ENCODE results near the gene LIFR. TPM values are rescaled to one million over a fixed set of nuclear protein-coding genes. Genes with fewer than 3 reads are reported as not detected.

The LIFR gene
- total RNA-seq, 1 donor from 2014 or later, result 2.2 TPM

DNA sequence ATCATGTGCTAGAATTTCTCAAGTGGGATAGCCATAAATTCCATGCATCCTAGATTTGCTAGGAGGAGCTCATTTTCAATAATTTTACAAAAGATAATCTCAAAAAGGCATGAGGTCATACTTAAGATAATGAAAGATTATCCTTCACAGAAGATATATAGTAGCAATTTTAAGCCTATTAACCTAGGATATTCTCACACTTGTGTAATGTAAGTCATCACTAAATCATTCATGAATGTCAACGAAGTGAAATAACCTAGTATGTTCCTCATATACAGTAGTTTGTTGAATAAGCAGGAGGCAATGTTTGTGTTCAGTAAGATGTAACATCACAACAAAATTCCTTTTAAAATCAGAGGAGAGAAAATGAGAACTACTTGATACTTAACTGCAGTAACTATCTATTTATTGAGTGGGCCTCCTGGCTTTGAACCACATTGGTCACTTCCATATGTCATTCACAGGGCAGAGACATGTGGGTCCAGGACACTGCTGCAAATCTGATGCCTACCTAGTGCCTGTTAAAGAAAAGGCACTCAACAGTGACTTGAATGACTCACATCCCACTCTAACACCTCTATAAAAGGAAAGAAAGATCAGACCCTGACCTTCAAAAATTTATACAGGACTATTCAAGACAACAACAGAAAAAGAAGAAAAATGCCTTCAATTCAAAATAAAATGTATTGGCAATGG lies 8.2 kb downstream of the LIFR start:
- Mint-ChIP-seq H3K36me3 (peaks cover 15% of the 10 kb centered on the region), H3K4me1 (peaks cover 9% of the 10 kb centered on the region), H3K27me3 (ENCODE audit: insufficient read depth, low read depth) (no peaks in the 10 kb centered on the region), H3K27ac (no peak overlapping the region), H3K4me3 (no peak overlapping the region), H3K9me3 (no peaks in the 10 kb centered on the region)
- Histone ChIP-seq H4K20me1 (ENCODE audit: low read depth) (no peaks in the 10 kb centered on the region), H3K27ac (no peak overlapping the region), H3F3A (ENCODE audit: low read depth) (no peaks in the 10 kb centered on the region), H3K4me2 (no peak overlapping the region), H3K4me3 (no peak overlapping the region), H2AFZ (replicated peaks) (no peak overlapping the region), H3K79me2 (ENCODE audit: low read depth) (no peaks in the 10 kb centered on the region), H3K9ac (no peak overlapping the region), H3K27me3 (no peaks in the 10 kb centered on the region), H3K36me3 (no peaks in the 10 kb centered on the region), H3K9me3 (ENCODE audit: low read depth) (no peaks in the 10 kb centered on the region), H3K4me1 (no peaks in the 10 kb centered on the region)
- no peak for DNase-seq (ENCODE audit: low spot score)
- no peak for TF ChIP-seq EZH2 (IDR thresholded peaks at IDR 0.05)
- TF ChIP-seq, protein P1, sequence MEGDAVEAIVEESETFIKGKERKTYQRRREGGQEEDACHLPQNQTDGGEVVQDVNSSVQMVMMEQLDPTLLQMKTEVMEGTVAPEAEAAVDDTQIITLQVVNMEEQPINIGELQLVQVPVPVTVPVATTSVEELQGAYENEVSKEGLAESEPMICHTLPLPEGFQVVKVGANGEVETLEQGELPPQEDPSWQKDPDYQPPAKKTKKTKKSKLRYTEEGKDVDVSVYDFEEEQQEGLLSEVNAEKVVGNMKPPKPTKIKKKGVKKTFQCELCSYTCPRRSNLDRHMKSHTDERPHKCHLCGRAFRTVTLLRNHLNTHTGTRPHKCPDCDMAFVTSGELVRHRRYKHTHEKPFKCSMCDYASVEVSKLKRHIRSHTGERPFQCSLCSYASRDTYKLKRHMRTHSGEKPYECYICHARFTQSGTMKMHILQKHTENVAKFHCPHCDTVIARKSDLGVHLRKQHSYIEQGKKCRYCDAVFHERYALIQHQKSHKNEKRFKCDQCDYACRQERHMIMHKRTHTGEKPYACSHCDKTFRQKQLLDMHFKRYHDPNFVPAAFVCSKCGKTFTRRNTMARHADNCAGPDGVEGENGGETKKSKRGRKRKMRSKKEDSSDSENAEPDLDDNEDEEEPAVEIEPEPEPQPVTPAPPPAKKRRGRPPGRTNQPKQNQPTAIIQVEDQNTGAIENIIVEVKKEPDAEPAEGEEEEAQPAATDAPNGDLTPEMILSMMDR (IDR thresholded peaks at IDR 0.05), result no peak
- no peak for TF ChIP-seq EZH2phosphoT487 (IDR thresholded peaks at IDR 0.05)

DNA sequence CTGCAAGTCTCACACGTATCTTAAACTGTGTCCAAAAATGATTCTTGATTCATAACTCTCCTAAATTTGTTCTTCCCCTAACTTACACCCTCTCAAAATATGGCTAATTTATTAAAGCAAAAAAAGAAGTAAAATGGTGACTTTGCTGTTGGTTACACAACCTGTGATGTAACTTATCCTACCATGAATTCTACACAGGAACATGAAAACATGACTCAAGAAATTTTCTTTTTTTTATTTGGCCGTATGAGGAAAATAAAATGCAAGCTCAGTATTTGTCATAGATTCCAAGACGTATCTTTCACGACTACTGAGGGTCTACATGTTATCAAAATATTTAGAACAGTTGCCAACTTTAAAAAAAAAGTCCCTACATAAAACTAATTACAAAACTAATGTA lies 9.2 kb downstream of the LIFR start:
- Histone ChIP-seq H3K4me1 (no peaks in the 10 kb centered on the region), H3K4me2 (no peak overlapping the region), H3K9me3 (ENCODE audit: low read depth) (no peaks in the 10 kb centered on the region), H3K9ac (no peak overlapping the region), H3K4me3 (no peak overlapping the region), H4K20me1 (ENCODE audit: low read depth) (no peaks in the 10 kb centered on the region), H3K79me2 (ENCODE audit: low read depth) (no peaks in the 10 kb centered on the region), H3K27ac (no peak overlapping the region), H3K36me3 (no peaks in the 10 kb centered on the region), H3F3A (ENCODE audit: low read depth) (no peaks in the 10 kb centered on the region), H2AFZ (replicated peaks) (no peak overlapping the region), H3K27me3 (no peaks in the 10 kb centered on the region)
- no peak overlapping the region for H3K4me3 Mint-ChIP-seq
- H3K36me3 Mint-ChIP-seq, result peaks cover 15% of the 10 kb centered on the region
- H3K9me3 Mint-ChIP-seq, result no peaks in the 10 kb centered on the region
- no peak for DNase-seq (ENCODE audit: low spot score)
- peaks cover 2% of the 10 kb centered on the region for H3K4me1 Mint-ChIP-seq
- TF ChIP-seq EZH2 (IDR thresholded peaks at IDR 0.05) (no peak), EZH2phosphoT487 (IDR thresholded peaks at IDR 0.05) (no peak)
- TF ChIP-seq, protein P1 (IDR thresholded peaks at IDR 0.05), result no peak
- H3K27ac Mint-ChIP-seq, result no peak overlapping the region
- no peaks in the 10 kb centered on the region for H3K27me3 Mint-ChIP-seq (ENCODE audit: insufficient read depth, low read depth)

DNA sequence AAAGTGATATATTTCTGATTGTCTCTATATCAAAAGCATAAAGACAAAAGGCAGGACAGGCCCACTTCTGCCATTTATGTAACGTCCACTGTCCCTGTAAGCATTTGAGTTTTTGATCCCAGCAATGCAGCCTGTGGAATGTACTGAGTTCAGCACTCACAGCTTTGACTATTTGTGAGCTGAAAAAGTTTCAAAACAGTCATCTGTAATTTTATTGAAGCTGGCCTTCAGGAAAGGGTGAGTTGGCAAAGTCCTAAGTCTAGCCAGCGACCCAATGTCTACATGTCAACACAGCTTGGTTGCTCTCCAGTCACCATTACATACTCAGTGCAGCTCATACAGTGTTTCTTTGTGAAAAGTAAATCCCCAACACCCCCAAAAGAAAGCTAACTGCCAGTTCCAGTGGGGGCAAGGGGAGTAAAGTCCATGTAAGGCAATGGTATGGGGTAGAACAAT lies 9.7 kb downstream of the LIFR start:
- Mint-ChIP-seq H3K4me1 (peaks cover 2% of the 10 kb centered on the region), H3K27ac (no peak overlapping the region), H3K4me3 (no peak overlapping the region), H3K36me3 (peaks cover 15% of the 10 kb centered on the region), H3K9me3 (no peaks in the 10 kb centered on the region), H3K27me3 (ENCODE audit: insufficient read depth, low read depth) (no peaks in the 10 kb centered on the region)
- no peaks in the 10 kb centered on the region for H3K4me1 ChIP-seq
- no peaks in the 10 kb centered on the region for H4K20me1 ChIP-seq (ENCODE audit: low read depth)
- H2AFZ ChIP-seq (replicated peaks), result no peak overlapping the region
- H3K36me3 ChIP-seq, result no peaks in the 10 kb centered on the region
- H3K4me3 ChIP-seq, result no peak overlapping the region
- no peaks in the 10 kb centered on the region for H3K9me3 ChIP-seq (ENCODE audit: low read depth)
- H3K27ac ChIP-seq, result no peak overlapping the region
- no peaks in the 10 kb centered on the region for H3K79me2 ChIP-seq (ENCODE audit: low read depth)
- DNase-seq (ENCODE audit: low spot score), result no peak
- H3K9ac ChIP-seq, result no peak overlapping the region
- TF ChIP-seq, protein P1 (IDR thresholded peaks at IDR 0.05), result no peak
- TF ChIP-seq EZH2 (IDR thresholded peaks at IDR 0.05) (no peak), EZH2phosphoT487 (IDR thresholded peaks at IDR 0.05) (no peak)
- no peak overlapping the region for H3K4me2 ChIP-seq
- H3F3A ChIP-seq (ENCODE audit: low read depth), result no peaks in the 10 kb centered on the region
- H3K27me3 ChIP-seq, result no peaks in the 10 kb centered on the region
